ENCODE measurements around the gene DUSP10. TPM values are rescaled to one million over a fixed set of nuclear protein-coding genes. Genes with fewer than 3 reads are reported as not detected.

The DUSP10 gene
- total RNA-seq, 1 donor from 2014 or later, result 5.0 TPM

DNA sequence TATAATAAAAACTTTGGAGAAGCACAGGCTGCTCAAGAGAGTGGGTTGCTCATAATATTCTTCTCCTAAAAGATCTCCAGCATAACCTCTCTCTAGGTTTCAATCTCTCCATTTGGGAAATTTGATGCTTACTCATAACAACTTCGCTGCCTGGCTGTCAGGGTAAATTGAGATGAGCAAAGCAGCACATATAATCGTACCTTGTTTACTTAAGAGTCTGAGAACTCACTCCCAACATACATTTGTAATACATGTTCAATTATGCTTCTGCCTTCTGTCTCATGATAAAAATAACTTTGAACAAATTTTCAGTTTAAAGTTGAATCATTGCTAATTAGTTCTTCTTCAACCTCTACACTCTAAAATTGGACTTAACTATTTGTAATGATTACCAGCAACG lies 68.9 kb downstream of the DUSP10 start:
- TF ChIP-seq, protein P1, sequence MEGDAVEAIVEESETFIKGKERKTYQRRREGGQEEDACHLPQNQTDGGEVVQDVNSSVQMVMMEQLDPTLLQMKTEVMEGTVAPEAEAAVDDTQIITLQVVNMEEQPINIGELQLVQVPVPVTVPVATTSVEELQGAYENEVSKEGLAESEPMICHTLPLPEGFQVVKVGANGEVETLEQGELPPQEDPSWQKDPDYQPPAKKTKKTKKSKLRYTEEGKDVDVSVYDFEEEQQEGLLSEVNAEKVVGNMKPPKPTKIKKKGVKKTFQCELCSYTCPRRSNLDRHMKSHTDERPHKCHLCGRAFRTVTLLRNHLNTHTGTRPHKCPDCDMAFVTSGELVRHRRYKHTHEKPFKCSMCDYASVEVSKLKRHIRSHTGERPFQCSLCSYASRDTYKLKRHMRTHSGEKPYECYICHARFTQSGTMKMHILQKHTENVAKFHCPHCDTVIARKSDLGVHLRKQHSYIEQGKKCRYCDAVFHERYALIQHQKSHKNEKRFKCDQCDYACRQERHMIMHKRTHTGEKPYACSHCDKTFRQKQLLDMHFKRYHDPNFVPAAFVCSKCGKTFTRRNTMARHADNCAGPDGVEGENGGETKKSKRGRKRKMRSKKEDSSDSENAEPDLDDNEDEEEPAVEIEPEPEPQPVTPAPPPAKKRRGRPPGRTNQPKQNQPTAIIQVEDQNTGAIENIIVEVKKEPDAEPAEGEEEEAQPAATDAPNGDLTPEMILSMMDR (IDR thresholded peaks at IDR 0.05; ENCODE audit: unreplicated experiment), result no peak
- no peaks in the 10 kb centered on the region for H3K4me1 Mint-ChIP-seq (ENCODE audit: unreplicated experiment)
- no peaks in the 10 kb centered on the region for H3K9me3 Mint-ChIP-seq (ENCODE audit: unreplicated experiment)

DNA sequence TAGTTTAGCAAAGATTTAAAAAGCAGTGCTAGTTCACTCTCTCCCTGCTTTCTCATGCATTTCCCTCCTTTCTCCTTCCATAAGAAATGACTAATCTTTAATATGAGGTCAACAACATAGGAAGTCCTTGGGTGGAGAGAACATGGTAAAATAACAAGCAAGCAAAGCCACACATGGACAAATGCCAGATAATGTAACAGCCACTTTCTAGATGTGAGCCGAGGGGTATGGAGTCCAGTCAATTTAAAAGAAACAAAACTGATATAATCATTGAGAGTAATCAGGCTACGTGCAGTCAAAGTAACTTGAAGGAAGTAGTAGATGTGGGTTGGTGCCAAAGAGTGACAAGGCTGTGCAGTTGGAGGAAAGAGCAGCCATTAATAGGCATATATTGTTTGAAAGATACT lies 69.6 kb downstream of the DUSP10 start:
- Mint-ChIP-seq H3K27ac (ENCODE audit: unreplicated experiment) (no peak overlapping the region), H3K36me3 (ENCODE audit: low read depth, unreplicated experiment) (no peaks in the 10 kb centered on the region), H3K4me1 (ENCODE audit: unreplicated experiment) (no peaks in the 10 kb centered on the region), H3K9me3 (ENCODE audit: unreplicated experiment) (no peaks in the 10 kb centered on the region), H3K4me3 (ENCODE audit: unreplicated experiment) (no peak overlapping the region), H3K27me3 (ENCODE audit: unreplicated experiment) (no peaks in the 10 kb centered on the region)
- DNase-seq (ENCODE audit: low spot score), result no peak
- TF ChIP-seq, protein P1 (IDR thresholded peaks at IDR 0.05; ENCODE audit: unreplicated experiment), result no peak

More for the DNA sequence above, 68.9 kb downstream of the DUSP10 start:
- Mint-ChIP-seq H3K36me3 (ENCODE audit: low read depth, unreplicated experiment) (no peaks in the 10 kb centered on the region), H3K27ac (ENCODE audit: unreplicated experiment) (no peak overlapping the region), H3K4me3 (ENCODE audit: unreplicated experiment) (no peak overlapping the region), H3K27me3 (ENCODE audit: unreplicated experiment) (no peaks in the 10 kb centered on the region)
- DNase-seq (ENCODE audit: low spot score), result no peak

DNA sequence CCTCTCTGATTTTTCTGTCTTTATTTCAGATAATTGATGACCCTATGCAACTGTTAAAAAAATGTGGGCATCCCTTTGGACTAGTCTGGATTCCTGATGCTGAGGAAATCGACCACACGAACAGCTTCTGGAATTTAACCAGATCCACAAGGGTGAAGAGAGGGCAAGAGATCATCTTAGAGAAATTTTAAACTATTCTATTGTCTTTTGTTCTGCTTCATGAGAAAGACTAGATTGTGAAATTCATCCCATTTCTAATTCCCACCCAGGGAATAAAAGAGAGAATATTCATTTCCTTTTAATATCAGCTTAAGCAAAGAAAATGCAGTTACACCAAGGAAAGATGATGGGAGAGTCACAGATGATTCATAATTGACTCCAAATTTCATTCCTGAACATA lies 71.8 kb downstream of the DUSP10 start:
- no peaks in the 10 kb centered on the region for H3K4me1 Mint-ChIP-seq (ENCODE audit: unreplicated experiment)
- DNase-seq (ENCODE audit: low spot score), result no peak
- H3K36me3 Mint-ChIP-seq (ENCODE audit: low read depth, unreplicated experiment), result no peaks in the 10 kb centered on the region

DNA sequence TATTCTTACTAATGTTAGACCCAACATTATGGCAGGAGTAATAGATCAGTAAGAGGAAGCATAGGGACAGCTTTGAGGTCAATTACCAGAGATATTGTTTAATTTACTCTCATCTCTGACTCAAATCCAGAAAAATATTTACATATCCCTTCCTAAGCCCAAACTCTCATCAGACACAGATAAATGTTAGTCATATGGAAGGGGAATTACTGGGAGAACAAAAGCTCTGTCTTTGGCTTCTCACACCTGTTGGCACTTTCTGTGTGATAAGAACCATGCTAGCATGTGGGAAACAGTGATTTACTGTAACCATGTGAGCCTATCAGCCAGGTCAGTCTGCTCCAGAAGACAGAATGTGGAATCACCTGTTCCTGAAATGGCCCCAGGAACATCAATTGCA lies 72.4 kb downstream of the DUSP10 start:
- Mint-ChIP-seq H3K36me3 (ENCODE audit: low read depth, unreplicated experiment) (no peaks in the 10 kb centered on the region), H3K27ac (ENCODE audit: unreplicated experiment) (no peak overlapping the region), H3K9me3 (ENCODE audit: unreplicated experiment) (no peaks in the 10 kb centered on the region), H3K4me3 (ENCODE audit: unreplicated experiment) (no peak overlapping the region), H3K27me3 (ENCODE audit: unreplicated experiment) (no peaks in the 10 kb centered on the region), H3K4me1 (ENCODE audit: unreplicated experiment) (no peaks in the 10 kb centered on the region)
- DNase-seq (ENCODE audit: low spot score), result no peak
- TF ChIP-seq, protein P1 (IDR thresholded peaks at IDR 0.05; ENCODE audit: unreplicated experiment), result no peak

More for the DNA sequence above, 71.8 kb downstream of the DUSP10 start:
- Mint-ChIP-seq H3K27ac (ENCODE audit: unreplicated experiment) (no peak overlapping the region), H3K27me3 (ENCODE audit: unreplicated experiment) (no peaks in the 10 kb centered on the region), H3K4me3 (ENCODE audit: unreplicated experiment) (no peak overlapping the region), H3K9me3 (ENCODE audit: unreplicated experiment) (no peaks in the 10 kb centered on the region)
- TF ChIP-seq, protein P1 (IDR thresholded peaks at IDR 0.05; ENCODE audit: unreplicated experiment), result no peak

DNA sequence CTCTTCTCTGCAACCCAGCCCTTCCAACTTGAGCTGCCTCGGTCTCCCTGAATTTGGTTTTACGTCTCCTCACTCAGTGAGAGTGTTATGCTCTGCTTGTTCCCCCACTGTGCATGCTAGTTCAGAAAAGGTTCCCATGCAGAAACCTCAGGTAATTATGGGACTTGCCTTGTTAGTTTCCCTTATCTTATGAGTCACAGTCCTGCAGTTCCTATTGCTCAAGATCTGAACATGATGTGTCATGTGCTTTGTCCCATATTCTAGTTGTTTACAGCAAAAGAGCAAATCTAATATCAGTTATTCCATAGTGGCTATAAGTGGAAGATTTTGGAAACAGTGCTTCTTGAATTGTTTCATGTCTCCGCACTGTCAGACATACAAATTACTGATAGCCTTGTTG lies 74.4 kb downstream of the DUSP10 start:
- Mint-ChIP-seq H3K4me1 (ENCODE audit: unreplicated experiment) (no peaks in the 10 kb centered on the region), H3K9me3 (ENCODE audit: unreplicated experiment) (no peaks in the 10 kb centered on the region), H3K36me3 (ENCODE audit: low read depth, unreplicated experiment) (no peaks in the 10 kb centered on the region), H3K27ac (ENCODE audit: unreplicated experiment) (no peak overlapping the region), H3K27me3 (ENCODE audit: unreplicated experiment) (no peaks in the 10 kb centered on the region), H3K4me3 (ENCODE audit: unreplicated experiment) (no peak overlapping the region)
- TF ChIP-seq, protein P1 (IDR thresholded peaks at IDR 0.05; ENCODE audit: unreplicated experiment), result no peak
- DNase-seq (ENCODE audit: low spot score), result no peak

Measured in endothelial cell (in vitro differentiated cells).